Coronary artery (tissue), 2 donors: ENCODE measurements around the gene DPP10.

ENCODE experiments used
- DNase-seq: peaks from one replicate; pipeline ENCODE4 v3.0.0-alpha.2; 2017; ENCODE audit warnings: low spot score
- H3K27ac ChIP-seq, 2 donors: fragments of 200-600 bp; sonication (generic); one replicate each; pipeline ENCODE4 v1.5.1; 2016 to 2019
- H3K4me3 ChIP-seq: fragments of 200-600 bp; sonication (generic); 2 replicates; pipeline ENCODE4 v1.5.1; 2016; ENCODE audit warnings: mild to moderate bottlenecking, moderate library complexity
- CTCF ChIP-seq: fragments of 200-600 bp; sonication (generic); IDR thresholded peaks from one replicate; pipeline ENCODE4 v1.5.1; 2019; ENCODE audit warnings: antibody characterized with exemption

The DPP10 gene

DNA sequence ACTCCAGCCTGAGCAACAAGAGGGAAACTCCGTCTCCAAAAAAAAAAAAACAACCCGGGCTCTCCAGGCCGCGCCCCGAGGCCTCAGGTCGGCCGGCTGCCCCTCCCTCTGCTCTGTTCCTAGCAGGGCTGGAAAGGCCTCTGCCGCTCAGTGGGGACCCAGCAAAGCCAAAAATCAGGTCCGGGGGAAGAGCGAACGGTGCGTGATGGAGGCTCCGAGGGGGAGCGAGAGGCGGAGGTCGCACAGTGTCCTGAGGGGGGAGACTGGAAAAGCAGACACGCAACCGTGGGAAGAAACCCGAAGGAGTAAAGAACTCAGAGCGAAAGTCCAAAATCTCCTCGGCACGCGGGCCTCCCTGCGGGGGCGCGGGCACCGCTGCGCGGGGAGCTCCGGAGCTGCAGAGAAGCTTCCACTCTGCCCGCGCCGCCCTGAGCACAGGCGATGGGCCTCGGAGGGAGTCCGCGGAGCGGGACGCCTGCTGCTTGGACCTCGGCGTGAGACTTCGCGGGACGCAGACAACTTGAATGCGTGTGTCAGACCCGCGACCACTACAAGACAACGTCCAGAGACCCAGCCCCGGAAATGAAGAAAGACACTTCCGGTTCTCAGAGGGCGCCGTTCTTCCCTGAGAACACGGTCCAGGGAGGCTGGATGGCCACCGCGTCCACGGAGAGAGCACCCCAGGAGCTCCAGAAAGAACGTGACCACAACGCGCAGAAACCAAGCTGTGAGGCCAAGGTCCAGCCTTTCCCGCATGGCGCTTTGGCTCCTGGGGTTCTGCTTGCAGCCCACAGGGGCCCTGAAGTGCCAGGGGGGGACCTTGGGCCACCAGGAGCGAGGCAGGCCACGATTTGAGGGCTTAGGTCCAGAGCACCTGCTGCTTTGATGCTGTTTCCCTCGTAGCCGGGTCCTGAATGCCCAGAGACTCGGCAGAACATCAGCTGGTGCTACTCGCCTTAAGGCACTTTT lies 219.8 kb downstream of the DPP10 start:
- Histone ChIP-seq H3K27ac (no peak overlapping the region), H3K4me3 (peak overlapping the region; percentile 70)
- no peak for TF ChIP-seq CTCF
- DNase-seq = no peak

GRCh38 chr2:114668415-114668814 lies 226.0 kb downstream of the DPP10 start:
- Histone ChIP-seq H3K27ac (no peak overlapping the region), H3K4me3 (no peak overlapping the region)
- no peak for TF ChIP-seq CTCF
- no peak for DNase-seq

DNA sequence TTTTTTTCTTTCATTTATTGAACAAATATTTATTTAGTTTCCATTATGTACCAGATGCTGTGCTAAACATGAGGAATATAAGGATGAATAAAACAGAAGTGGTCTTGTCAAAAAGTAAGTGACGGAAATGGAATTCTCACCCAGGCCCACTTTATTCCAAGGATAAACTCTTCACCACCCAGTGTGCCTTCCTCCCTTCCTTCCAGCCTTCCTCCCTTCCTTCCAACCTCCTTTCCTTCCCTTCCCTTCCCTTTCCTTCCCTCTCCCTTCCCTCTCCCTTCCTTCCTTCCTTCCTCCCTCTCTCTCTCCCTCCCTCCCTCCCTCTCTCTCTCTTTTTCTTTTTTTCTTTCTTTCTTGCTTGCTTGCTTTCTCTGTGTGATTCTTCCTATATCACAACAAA lies 240.8 kb downstream of the DPP10 start:
- no peak overlapping the region for H3K4me3 ChIP-seq
- DNase-seq = no peak
- no peak overlapping the region for H3K27ac ChIP-seq
- TF ChIP-seq CTCF = no peak

GRCh38 chr2:114684403-114684802 lies 242.0 kb downstream of the DPP10 start:
- no peak for TF ChIP-seq CTCF
- DNase-seq = no peak
- Histone ChIP-seq H3K27ac (no peak overlapping the region), H3K4me3 (no peak overlapping the region)

DNA sequence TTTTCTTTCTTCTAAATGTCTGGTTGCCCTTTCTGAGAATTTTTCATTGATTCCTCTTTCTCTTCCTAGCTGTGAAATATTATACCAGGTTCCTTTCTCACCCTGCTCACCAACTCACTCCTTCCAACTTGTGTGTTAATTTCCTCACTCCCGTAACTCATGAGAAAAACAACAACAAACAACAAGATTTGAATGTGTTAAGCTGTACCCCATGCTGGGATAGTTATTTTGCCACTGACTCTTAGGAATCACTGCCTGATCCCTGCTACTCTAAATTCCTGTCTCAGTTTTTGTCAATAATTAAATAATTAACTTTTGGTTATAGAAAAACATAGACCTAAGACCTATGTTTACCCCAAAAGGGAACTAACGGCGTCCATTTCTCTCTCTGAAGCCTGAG lies 242.7 kb downstream of the DPP10 start:
- H3K4me3 ChIP-seq = no peak overlapping the region
- no peak for TF ChIP-seq CTCF
- no peak for DNase-seq
- H3K27ac ChIP-seq = no peak overlapping the region

DNA sequence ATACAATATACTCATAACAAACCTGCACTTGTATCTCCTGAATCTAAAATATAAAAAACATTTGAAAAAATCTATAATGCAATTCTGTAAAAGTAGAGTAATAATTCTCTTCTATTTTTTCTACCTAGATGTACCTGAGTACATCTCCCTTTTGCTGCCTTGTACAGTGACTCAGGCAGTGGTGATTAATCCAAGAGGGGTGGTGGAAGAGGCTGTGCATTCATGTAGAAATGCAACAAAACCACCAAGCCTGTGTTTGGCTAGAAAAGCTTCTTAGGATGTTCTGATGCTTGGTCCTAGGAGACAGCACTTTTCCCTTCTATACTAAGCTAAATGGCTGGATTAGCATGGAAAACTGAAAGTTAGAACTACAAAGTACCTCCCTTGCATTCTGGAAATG lies 245.8 kb downstream of the DPP10 start:
- TF ChIP-seq CTCF = no peak
- no peak for DNase-seq
- Histone ChIP-seq H3K27ac (no peak overlapping the region), H3K4me3 (no peak overlapping the region)

- Histone ChIP-seq H3K27ac (no peak overlapping the region), H3K4me3 (no peak overlapping the region)
- no peak for TF ChIP-seq CTCF
- no peak for DNase-seq
These were observed 256.1 kb downstream of the DPP10 start for GRCh38 chr2:114698520-114698919.
